PC-3 (cell line): Measurements from ENCODE around the gene KIF18B. TPM values are rescaled to one million over a fixed set of nuclear protein-coding genes. Genes with fewer than 3 reads are reported as not detected.

Experiments
- ATAC-seq: fragments of 200-7000 bp; cut with Tn5 transposase; 2 replicates; pipeline ENCODE4 v1.9.1; 2020; ENCODE audit warnings: mild to moderate bottlenecking, moderate library complexity
- BruUV-seq: library from RNA; stranded (reverse); fragments of 400-500 nt; replicated peaks from 2 replicates; lab custom pipeline; 2021; lab: Mats Ljungman, UMichigan
- CTCF ChIA-PET: fragments of 300-600 bp; sonication (Branson Sonifier 250); formaldehyde crosslinking; loops from one replicate; lab custom pipeline; 2022; ENCODE audit warnings: antibody characterized with exemption; lab: Charles Lee
- POLR2A ChIA-PET: fragments of 300-600 bp; sonication (Branson Sonifier 250); formaldehyde crosslinking; loops from one replicate; lab custom pipeline; 2022; ENCODE audit warnings: antibody characterized with exemption; ENCODE audit not compliant: unreplicated experiment; lab: Charles Lee
- DNase-seq: peaks from one replicate; pipeline ENCODE4 v3.0.0-alpha.2; 2015
- H2AFZ ChIP-seq: fragments of 300-600 bp; sonication (generic); 2 replicates; pipeline ENCODE4 v1.6.0; 2016; ENCODE audit warnings: antibody characterized with exemption, low read length
- H3F3A ChIP-seq: fragments of 300-600 bp; sonication (generic); one replicate; pipeline ENCODE4 v1.6.0; 2017; ENCODE audit warnings: antibody characterized with exemption, low read length, control low read depth, mild to moderate bottlenecking; ENCODE audit not compliant: unreplicated experiment
- H3K27ac ChIP-seq: fragments of 300-600 bp; sonication (generic); 2 replicates; pipeline ENCODE4 v1.5.1; 2016; ENCODE audit warnings: mild to moderate bottlenecking, low read length
- H3K27me3 ChIP-seq: fragments of 300-600 bp; sonication (generic); 2 replicates; pipeline ENCODE4 v1.6.1; 2016; ENCODE audit warnings: low read length, mixed read lengths
- H3K36me3 ChIP-seq: fragments of 300-600 bp; sonication (generic); 2 replicates; pipeline ENCODE4 v1.6.1; 2016; ENCODE audit warnings: low read depth, mixed run types, low read length, mixed read lengths
- H3K4me1 ChIP-seq: fragments of 300-600 bp; sonication (generic); 2 replicates; pipeline ENCODE4 v1.5.1; 2016; ENCODE audit warnings: low read length; ENCODE audit not compliant: insufficient read depth
- H3K4me2 ChIP-seq: fragments of 300-600 bp; sonication (generic); 2 replicates; pipeline ENCODE4 v1.6.0; 2016; ENCODE audit warnings: low read length
- H3K4me3 ChIP-seq: fragments of 300-600 bp; sonication (generic); 2 replicates; pipeline ENCODE4 v1.5.1; 2016; ENCODE audit warnings: mild to moderate bottlenecking, low read length, mixed read lengths
- H3K79me2 ChIP-seq: fragments of 300-600 bp; sonication (generic); 2 replicates; pipeline ENCODE4 v1.6.1; 2017; ENCODE audit warnings: low read length, mixed read lengths
- H3K9ac ChIP-seq: fragments of 300-600 bp; sonication (generic); 2 replicates; pipeline ENCODE4 v1.6.0; 2016; ENCODE audit warnings: mild to moderate bottlenecking, low read length
- H3K9me2 ChIP-seq: fragments of 300-600 bp; sonication (generic); replicated peaks from 2 replicates; pipeline ENCODE4 v1.6.1; 2016; ENCODE audit warnings: mixed run types, low read length, mixed read lengths
- H3K9me3 ChIP-seq: fragments of 300-600 bp; sonication (generic); 2 replicates; pipeline ENCODE4 v1.6.1; 2016; ENCODE audit warnings: low read length, mixed read lengths
- H4K20me1 ChIP-seq: fragments of 300-600 bp; sonication (generic); 2 replicates; pipeline ENCODE4 v1.6.1; 2016; ENCODE audit warnings: low read length, mixed read lengths
- EZH2 ChIP-seq: fragments of 300-600 bp; sonication (generic); IDR thresholded peaks from one replicate; pipeline ENCODE4 v1.6.1; 2017; ENCODE audit warnings: antibody characterized with exemption, mild to moderate bottlenecking, low read length; ENCODE audit not compliant: unreplicated experiment
- EZH2phosphoT487 ChIP-seq: fragments of 300-600 bp; sonication (generic); IDR thresholded peaks from 2 replicates; pipeline ENCODE4 v1.6.1; 2018; ENCODE audit warnings: mild to moderate bottlenecking, antibody characterized with exemption, low read length, borderline replicate concordance
- intact Hi-C: fragments of 100-400 bp; cut with micrococcal nuclease; formaldehyde crosslinking; loops from 2 replicates; pipeline ENCODE4 v1.9.0; 2023
- total RNA-seq: library from RNA; depleted of rRNA; stranded (reverse); fragments of >200 nt; gene quantifications from 2 replicates; pipeline ENCODE4 v1.2.3, GENCODE V29; 2014
- TF ChIP-seq, protein P1 (sequence below): fragments of 300-600 bp; sonication (generic); conservative IDR thresholded peaks from 2 replicates; pipeline ENCODE4 v1.5.1; 2017; ENCODE audit warnings: antibody characterized with exemption, low read depth, mild to moderate bottlenecking, low read length

The KIF18B gene
- total RNA-seq, 1 experiment from 2014 or later: 25.0 TPM

DNA sequence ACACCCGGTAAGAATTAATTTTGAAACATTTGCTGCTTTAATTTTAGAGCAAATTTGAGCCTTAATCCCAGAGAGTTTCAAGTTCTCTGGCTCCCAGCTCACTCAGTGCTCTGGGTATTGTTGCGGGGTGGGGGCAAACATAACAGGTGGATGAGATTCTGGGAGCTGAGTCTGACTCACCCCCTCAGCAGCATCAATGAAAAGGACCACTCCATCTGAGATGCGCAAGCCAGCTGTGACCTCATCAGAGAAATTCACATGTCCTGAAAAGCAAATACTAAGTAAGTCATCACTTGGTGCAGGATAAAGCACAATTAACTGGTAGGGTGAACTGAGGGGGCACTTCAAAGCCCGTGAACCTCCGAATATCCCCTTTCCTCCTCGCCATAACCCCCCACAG is 68.2 kb downstream of the KIF18B start:
- CTCF ChIA-PET: interaction anchor here (0.5 to 2.5 kb wide), 3 partner anchors 100 to 167 kb away, joined by 3 to 13 read pairs (median 13); no protein-coding TSS in a partner anchor
- H3K9ac ChIP-seq: no peak overlapping the region
- BruUV-seq: no TSS peak
- H4K20me1 ChIP-seq: no peaks in the 10 kb centered on the region
- H2AFZ ChIP-seq: no peak overlapping the region
- no peak for DNase-seq
- no peak overlapping the region for H3K4me3 ChIP-seq
- H3K9me3 ChIP-seq: no peaks in the 10 kb centered on the region
- ATAC-seq: no peak
- no peak for TF ChIP-seq EZH2phosphoT487
- TF ChIP-seq, protein P1, sequence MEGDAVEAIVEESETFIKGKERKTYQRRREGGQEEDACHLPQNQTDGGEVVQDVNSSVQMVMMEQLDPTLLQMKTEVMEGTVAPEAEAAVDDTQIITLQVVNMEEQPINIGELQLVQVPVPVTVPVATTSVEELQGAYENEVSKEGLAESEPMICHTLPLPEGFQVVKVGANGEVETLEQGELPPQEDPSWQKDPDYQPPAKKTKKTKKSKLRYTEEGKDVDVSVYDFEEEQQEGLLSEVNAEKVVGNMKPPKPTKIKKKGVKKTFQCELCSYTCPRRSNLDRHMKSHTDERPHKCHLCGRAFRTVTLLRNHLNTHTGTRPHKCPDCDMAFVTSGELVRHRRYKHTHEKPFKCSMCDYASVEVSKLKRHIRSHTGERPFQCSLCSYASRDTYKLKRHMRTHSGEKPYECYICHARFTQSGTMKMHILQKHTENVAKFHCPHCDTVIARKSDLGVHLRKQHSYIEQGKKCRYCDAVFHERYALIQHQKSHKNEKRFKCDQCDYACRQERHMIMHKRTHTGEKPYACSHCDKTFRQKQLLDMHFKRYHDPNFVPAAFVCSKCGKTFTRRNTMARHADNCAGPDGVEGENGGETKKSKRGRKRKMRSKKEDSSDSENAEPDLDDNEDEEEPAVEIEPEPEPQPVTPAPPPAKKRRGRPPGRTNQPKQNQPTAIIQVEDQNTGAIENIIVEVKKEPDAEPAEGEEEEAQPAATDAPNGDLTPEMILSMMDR: no peak
- no peak for TF ChIP-seq EZH2
- H3K4me1 ChIP-seq: no peaks in the 10 kb centered on the region
- no peaks in the 10 kb centered on the region for H3K79me2 ChIP-seq
- H3K9me2 ChIP-seq: no peaks in the 10 kb centered on the region
- intact Hi-C loops: no loop called here
- no peak overlapping the region for H3K27ac ChIP-seq
- POLR2A ChIA-PET: interaction anchor here (0.6 kb wide), 1 partner anchor 158 kb away, joined by 5 read pairs; no protein-coding TSS in a partner anchor
- H3K4me2 ChIP-seq: no peak overlapping the region
- H3K36me3 ChIP-seq: peaks cover 69% of the 10 kb centered on the region
- no peaks in the 10 kb centered on the region for H3K27me3 ChIP-seq
- H3F3A ChIP-seq: no peaks in the 10 kb centered on the region

DNA sequence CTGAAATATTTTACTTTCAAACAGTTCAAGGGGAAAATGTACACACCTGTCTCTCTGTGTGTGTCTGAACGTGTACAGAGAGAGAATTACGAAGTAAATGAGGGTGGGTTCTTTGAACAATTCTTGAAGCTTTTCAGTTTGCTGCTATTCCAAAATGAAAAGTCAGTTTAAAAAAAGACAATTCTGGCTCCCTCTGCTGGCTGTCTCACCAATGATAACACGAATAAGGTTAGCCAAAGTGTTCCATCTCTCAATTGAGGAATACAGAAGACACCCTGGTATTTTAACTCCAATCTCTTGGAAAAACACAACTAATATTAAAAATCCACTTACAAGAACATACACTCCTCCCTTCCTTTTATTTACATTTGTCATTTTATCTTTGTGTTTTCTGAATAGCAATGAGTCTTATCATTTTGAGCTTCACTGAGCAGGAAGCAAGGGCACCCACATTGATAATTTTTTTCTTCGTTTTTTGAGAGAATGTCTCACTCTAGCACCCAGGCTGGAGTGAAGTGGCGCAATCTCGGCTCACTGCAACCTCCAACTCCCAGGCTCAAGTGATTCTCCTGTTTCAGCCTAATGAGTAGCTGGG is 68.8 kb downstream of the KIF18B start:
- no peaks in the 10 kb centered on the region for H3K27me3 ChIP-seq
- no peaks in the 10 kb centered on the region for H3K9me3 ChIP-seq
- ChIA-PET CTCF (interaction anchor here (0.5 to 2.5 kb wide), 5 partner anchors 12 to 167 kb away, joined by 3 to 13 read pairs (median 5); no protein-coding TSS in a partner anchor), POLR2A (interaction anchor here (0.5 kb wide), 1 partner anchor 14 kb away, joined by 10 read pairs; no protein-coding TSS in a partner anchor)
- no peak overlapping the region for H2AFZ ChIP-seq
- intact Hi-C loops: loop anchor here (1.0 kb wide), 1 partner anchor 103 kb away; no protein-coding TSS in a partner anchor
- no peak overlapping the region for H3K4me3 ChIP-seq
- H4K20me1 ChIP-seq: no peaks in the 10 kb centered on the region
- no TSS peak for BruUV-seq
- no peak overlapping the region for H3K9ac ChIP-seq
- H3F3A ChIP-seq: no peaks in the 10 kb centered on the region
- H3K4me2 ChIP-seq: no peak overlapping the region
- H3K9me2 ChIP-seq: no peaks in the 10 kb centered on the region
- DNase-seq (peak; percentile 65), ATAC-seq (peak; percentile 62)
- H3K36me3 ChIP-seq: peaks cover 71% of the 10 kb centered on the region
- no peaks in the 10 kb centered on the region for H3K79me2 ChIP-seq
- H3K4me1 ChIP-seq: no peaks in the 10 kb centered on the region
- no peak overlapping the region for H3K27ac ChIP-seq
- TF ChIP-seq, protein P1: peak; percentile 87
- TF ChIP-seq EZH2phosphoT487: no peak
- no peak for TF ChIP-seq EZH2

DNA sequence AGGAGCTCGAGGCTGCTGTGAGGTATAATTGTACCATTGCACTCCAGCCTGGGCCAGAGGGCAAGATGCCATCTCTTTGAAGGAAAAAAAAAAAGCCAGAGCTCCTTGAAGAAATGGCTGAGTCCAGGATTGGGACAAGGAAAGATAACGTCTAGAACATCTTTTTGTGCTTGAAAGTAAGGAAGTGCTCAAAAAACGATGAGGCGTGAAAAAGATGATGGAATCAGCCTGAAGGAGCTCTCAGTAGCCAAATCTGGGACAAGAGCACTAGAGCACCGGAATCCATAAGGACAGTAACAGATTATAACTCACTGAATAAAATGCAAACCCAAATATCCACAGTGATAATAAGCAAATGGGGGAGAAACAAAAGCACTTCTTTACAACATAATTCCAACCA is 70.5 kb downstream of the KIF18B start:
- POLR2A ChIA-PET: interaction anchor here (0.7 kb wide), 1 partner anchor 215 kb away, joined by 9 read pairs; no protein-coding TSS in a partner anchor
- Histone ChIP-seq H3K27me3 (no peaks in the 10 kb centered on the region), H3K79me2 (no peaks in the 10 kb centered on the region)

More for the DNA sequence above, 70.5 kb downstream of the KIF18B start:
- intact Hi-C loops: no loop called here
- DNase-seq (no peak), ATAC-seq (no peak)
- Histone ChIP-seq H3K4me1 (peaks cover 12% of the 10 kb centered on the region; the same call in 1 of the 2 replicates), H3K9me2 (no peaks in the 10 kb centered on the region), H4K20me1 (no peaks in the 10 kb centered on the region), H3K36me3 (peaks cover 71% of the 10 kb centered on the region), H3K4me2 (no peak overlapping the region), H3K27ac (no peak overlapping the region), H3K4me3 (no peak overlapping the region), H3F3A (peaks cover 3% of the 10 kb centered on the region), H3K9me3 (no peaks in the 10 kb centered on the region), H3K9ac (no peak overlapping the region), H2AFZ (no peak overlapping the region)
- CTCF ChIA-PET: no interaction called here
- BruUV-seq: no TSS peak
- TF ChIP-seq, protein P1: no peak
- no peak for TF ChIP-seq EZH2phosphoT487
- no peak for TF ChIP-seq EZH2
